C4-2B (cell line): Measurements from ENCODE around the gene SLC16A1.

Source experiments
- ZFX ChIP-seq: fragments of 450-650 bp; IDR thresholded peaks from 2 replicates; pipeline ENCODE4 v1.6.1; 2017
- TF ChIP-seq, protein P1 (sequence below): fragments of 450-650 bp; conservative IDR thresholded peaks from 2 replicates; pipeline ENCODE4 v1.5.1; 2017; ENCODE audit warnings: mild to moderate bottlenecking

DNA sequence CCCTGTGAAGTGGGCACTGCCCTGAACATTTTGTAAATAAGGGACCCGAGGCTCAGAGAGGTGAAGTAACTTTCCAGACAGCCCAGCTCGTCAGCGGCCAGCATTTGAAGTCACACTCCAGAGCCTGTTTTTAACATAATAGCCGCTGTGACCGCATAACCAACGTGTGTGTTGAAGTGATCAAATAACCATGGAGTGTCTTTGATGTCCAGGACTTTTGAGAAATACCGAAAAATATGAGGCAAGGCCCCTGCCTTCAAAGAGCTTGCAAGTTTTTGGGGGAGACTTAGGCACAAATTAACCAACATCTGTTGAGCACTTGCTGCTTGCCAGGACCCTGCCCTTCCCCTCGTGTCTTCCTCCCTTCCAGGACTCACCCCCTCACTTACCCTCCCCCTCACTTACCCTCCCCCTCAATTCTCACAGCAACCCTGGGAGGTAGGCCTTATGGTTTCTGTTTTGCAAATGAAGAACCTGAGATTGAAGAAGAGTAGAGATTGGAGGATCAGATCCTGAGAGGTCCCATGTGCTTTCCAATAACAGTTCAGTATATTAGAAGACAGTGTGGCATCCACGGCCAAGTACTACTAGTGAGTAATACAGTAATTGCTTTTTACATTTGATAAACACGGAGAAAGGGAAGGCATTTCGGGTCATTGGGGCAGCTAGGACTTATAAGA, 1.3 kb upstream of the SLC16A1 start:
- TF ChIP-seq, protein P1, sequence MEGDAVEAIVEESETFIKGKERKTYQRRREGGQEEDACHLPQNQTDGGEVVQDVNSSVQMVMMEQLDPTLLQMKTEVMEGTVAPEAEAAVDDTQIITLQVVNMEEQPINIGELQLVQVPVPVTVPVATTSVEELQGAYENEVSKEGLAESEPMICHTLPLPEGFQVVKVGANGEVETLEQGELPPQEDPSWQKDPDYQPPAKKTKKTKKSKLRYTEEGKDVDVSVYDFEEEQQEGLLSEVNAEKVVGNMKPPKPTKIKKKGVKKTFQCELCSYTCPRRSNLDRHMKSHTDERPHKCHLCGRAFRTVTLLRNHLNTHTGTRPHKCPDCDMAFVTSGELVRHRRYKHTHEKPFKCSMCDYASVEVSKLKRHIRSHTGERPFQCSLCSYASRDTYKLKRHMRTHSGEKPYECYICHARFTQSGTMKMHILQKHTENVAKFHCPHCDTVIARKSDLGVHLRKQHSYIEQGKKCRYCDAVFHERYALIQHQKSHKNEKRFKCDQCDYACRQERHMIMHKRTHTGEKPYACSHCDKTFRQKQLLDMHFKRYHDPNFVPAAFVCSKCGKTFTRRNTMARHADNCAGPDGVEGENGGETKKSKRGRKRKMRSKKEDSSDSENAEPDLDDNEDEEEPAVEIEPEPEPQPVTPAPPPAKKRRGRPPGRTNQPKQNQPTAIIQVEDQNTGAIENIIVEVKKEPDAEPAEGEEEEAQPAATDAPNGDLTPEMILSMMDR = no peak
- no peak for TF ChIP-seq ZFX
